ENCODE data around the gene KLK3.

KLK3 gene

GRCh38 chr19:50831026-50831396, 23.7 kb upstream of the KLK3 start:
- no peak for DNase-seq (ENCODE audit: low read depth in 2 of 3, low spot score in 2 of 3)

DNA sequence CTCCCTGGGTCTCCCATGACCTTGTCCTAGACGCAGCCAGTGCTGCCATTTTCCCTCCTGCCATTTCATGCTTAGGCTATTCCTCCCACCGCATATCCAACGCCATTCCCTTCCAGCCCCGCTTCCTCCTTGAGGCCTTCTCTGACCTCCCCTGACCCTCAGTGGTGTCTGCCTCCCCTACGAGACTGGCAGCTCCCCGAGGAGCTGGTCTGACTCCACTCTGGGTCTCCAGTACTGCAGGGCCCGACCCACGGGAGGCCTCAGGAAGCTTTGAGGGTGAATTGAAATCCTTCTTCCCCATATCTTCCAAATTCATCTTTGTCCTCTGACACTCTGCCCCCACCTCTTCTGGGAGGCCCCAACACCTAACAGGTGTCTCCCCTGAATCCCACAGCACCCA, 22.0 kb upstream of the KLK3 start:
- no peak for DNase-seq (ENCODE audit: low read depth in 2 of 3, low spot score in 2 of 3)

DNA sequence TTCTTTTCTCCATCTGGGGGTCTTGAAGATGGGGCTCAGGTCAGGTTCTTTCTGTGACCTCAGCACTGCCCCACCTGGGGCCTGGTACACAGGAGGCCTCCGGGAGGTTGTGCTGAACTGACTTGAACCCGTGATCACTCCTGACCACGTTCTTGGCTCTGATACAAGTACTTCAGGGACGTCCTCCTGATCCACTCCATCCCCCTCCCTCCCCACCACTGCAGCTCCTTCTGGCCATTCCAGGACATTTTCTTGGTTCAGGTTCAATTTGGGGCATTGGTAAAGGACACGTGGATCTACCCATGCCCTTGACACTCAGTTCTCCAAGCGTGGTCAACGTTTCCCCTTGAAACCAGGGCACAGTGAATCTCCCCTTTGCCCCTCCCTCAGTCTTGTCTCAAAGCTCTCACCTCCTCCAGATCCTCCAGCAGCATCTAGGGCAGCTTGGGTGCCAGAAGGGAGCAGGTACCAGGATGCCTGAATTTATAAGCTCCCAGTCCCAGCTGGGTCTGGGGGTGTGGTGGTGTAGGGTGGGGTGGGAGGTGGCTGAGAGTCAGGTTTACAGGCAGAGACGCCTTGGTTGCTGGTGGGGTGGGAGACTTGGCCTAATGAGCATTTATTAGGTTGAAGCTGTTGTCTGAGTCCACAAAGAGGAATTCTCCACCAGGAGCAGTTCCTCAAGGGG, 21.5 kb upstream of the KLK3 start, which contains the start of gene KLK15:
KLK15 (minus strand) TSS at position 458 of the 685 bp plus-strand sequence. CDS start 2,082 bp downstream, outside the sequence.
- no peak for DNase-seq (ENCODE audit: low read depth in 2 of 3, low spot score in 2 of 3)

- no peak for DNase-seq (ENCODE audit: low read depth in 2 of 3, low spot score in 2 of 3)
These were observed 20.9 kb upstream of the KLK3 start for GRCh38 chr19:50833802-50834167.

- no peak for DNase-seq (ENCODE audit: low read depth in 2 of 3, low spot score in 2 of 3)
These were observed 19.5 kb upstream of the KLK3 start for GRCh38 chr19:50835103-50835784.

GRCh38 chr19:50835785-50836542, 18.8 kb upstream of the KLK3 start:
- DNase-seq (ENCODE audit: low read depth in 2 of 3, low spot score in 2 of 3): peak; percentile 39 to 55 (median 47)

- DNase-seq (ENCODE audit: low read depth in 2 of 3, low spot score in 2 of 3): no peak
These were observed 18.0 kb upstream of the KLK3 start for GRCh38 chr19:50836543-50837195.

DNA sequence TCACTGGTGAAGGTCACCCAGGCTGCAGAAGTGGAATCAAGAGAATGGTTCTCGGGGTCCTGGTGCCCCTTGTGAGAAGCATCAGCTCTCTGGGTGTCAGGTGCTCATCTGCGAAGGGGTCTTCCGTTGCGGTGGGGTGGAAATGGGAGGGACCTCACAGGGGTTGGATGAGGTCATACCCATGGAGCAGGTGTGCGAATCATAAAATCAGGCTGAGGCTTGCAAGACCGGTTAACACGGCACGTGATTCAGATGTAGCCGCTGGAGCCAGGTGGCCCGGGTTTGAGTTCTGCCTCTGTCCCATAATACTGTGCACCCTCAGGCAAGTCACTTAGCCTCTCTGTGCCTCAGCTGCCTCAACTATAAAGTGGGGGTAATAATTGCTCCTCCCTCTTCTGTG, 17.4 kb upstream of the KLK3 start:
- DNase-seq (ENCODE audit: low read depth in 2 of 3, low spot score in 2 of 3): no peak

DNA sequence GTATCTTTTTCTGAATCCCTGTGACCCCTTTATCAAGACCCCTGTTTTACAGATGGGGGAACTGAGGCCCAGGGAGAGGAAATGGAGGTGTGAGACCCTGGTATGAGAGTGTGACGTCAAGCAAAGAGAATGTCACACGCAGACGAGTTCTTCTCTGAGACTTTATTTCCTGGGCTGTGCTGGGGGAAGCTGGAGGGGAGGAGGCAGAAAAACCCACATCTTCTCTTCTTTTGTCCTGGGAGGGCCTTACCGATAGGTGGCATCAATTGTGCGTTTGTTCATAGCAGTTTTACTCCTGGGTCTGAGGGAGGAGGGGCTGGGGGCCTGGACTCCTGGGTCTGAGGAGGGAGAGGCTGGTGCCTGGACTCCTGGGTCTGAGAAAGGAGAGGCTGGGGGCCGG, 16.5 kb upstream of the KLK3 start:
- no peak for DNase-seq (ENCODE audit: low read depth in 2 of 3, low spot score in 2 of 3)

DNA sequence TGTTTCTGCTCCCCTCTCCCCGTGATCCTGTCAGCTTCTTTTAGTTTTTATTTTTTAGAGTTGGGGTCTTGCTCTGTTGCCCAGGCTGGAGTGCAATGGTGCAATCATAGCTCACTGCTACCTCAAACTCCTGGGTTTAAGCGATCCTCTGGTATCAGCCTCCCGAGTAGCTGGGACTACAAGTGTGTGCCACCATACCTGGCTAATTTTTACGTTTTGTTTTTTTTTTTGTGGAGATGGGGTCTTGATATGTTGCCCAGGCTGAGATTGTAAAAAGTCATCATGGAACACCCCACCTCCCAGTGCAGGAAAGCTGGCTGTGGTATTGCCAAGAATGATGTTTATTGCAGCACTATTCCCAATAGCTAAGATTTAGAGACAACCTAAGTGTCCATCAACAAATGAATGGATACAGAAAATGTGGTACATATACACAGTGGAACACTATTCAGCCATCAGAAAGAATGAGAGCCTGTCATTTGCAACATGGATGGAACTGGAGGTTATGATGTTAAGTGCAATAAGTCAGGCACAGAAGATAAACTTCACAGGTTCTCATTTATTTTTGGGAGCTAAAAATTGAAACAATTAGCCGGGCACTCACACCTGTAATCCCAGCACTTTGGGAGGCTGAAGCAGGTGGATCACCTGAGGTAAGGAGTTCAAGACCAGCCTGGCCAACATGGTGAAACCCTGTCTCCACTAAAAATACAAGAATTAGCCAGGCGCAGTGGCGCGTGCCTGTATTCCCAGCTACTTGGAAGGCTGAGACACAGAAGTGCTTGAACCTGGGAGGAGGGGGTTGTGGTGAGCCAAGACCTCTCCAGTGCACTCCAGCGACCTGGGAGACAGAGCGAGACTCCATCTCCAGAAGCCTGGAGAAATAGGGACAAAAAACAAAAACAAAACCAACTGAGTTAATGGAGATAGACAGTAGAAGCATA, 14.7 kb upstream of the KLK3 start:
- no peak for DNase-seq (ENCODE audit: low read depth in 2 of 3, low spot score in 2 of 3)

GRCh38 chr19:50842130-50842529, 12.6 kb upstream of the KLK3 start:
- no peak for DNase-seq (ENCODE audit: low read depth in 2 of 3, low spot score in 2 of 3)

- no peak for DNase-seq (ENCODE audit: low read depth in 2 of 3, low spot score in 2 of 3)
These were observed 11.5 kb upstream of the KLK3 start for GRCh38 chr19:50843205-50843604.

- no peak for DNase-seq (ENCODE audit: low read depth in 2 of 3, low spot score in 2 of 3)
These were observed 11.0 kb upstream of the KLK3 start for GRCh38 chr19:50843701-50844221.

GRCh38 chr19:50844296-50844935, 10.3 kb upstream of the KLK3 start:
- no peak for DNase-seq (ENCODE audit: low read depth in 2 of 3, low spot score in 2 of 3)

- DNase-seq (ENCODE audit: low read depth in 2 of 3, low spot score in 2 of 3): no peak
These were observed 4.0 kb upstream of the KLK3 start for GRCh38 chr19:50850738-50851137.

DNA sequence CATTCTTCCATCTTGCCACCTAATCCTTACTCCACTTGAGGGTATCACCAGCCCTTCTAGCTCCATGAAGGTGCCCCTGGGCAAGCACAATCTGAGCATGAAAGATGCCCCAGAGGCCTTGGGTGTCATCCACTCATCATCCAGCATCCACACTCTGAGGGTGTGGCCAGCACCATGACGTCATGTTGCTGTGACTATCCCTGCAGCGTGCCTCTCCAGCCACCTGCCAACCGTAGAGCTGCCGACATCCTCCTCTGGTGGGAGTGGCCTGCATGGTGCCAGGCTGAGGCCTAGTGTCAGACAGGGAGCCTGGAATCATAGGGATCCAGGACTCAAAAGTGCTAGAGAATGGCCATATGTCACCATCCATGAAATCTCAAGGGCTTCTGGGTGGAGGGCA, 3.1 kb upstream of the KLK3 start:
- no peak for DNase-seq (ENCODE audit: low read depth in 2 of 3, low spot score in 2 of 3)

DNA sequence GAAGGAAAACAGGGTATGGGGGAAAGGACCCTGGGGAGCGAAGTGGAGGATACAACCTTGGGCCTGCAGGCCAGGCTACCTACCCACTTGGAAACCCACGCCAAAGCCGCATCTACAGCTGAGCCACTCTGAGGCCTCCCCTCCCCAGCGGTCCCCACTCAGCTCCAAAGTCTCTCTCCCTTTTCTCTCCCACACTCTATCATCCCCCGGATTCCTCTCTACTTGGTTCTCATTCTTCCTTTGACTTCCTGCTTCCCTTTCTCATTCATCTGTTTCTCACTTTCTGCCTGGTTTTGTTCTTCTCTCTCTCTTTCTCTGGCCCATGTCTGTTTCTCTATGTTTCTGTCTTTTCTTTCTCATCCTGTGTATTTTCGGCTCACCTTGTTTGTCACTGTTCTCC, 2.7 kb downstream of the KLK3 start:
- no peak for DNase-seq (ENCODE audit: low read depth in 2 of 3, low spot score in 2 of 3)

DNA sequence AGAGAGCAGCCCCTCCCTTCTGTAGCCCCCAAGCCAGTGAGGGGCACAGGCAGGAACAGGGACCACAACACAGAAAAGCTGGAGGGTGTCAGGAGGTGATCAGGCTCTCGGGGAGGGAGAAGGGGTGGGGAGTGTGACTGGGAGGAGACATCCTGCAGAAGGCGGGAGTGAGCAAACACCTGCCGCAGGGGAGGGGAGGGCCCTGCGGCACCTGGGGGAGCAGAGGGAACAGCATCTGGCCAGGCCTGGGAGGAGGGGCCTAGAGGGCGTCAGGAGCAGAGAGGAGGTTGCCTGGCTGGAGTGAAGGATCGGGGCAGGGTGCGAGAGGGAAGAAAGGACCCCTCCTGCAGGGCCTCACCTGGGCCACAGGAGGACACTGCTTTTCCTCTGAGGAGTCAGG, 4.2 kb downstream of the KLK3 start:
- DNase-seq (ENCODE audit: low read depth in 2 of 3, low spot score in 2 of 3): no peak

DNA sequence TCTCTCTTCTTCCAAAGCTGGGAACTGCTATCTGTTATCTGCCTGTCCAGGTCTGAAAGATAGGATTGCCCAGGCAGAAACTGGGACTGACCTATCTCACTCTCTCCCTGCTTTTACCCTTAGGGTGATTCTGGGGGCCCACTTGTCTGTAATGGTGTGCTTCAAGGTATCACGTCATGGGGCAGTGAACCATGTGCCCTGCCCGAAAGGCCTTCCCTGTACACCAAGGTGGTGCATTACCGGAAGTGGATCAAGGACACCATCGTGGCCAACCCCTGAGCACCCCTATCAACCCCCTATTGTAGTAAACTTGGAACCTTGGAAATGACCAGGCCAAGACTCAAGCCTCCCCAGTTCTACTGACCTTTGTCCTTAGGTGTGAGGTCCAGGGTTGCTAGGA, 5.1 kb downstream of the KLK3 start:
- no peak for DNase-seq (ENCODE audit: low read depth in 2 of 3, low spot score in 2 of 3)

DNA sequence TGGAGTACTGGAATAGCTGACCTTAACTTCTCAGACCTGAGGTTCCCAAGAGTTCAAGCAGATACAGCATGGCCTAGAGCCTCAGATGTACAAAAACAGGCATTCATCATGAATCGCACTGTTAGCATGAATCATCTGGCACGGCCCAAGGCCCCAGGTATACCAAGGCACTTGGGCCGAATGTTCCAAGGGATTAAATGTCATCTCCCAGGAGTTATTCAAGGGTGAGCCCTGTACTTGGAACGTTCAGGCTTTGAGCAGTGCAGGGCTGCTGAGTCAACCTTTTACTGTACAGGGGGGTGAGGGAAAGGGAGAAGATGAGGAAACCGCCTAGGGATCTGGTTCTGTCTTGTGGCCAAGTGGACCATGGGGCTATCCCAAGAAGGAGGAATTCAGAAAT, 6.3 kb downstream of the KLK3 start:
- DNase-seq (ENCODE audit: low read depth in 2 of 3, low spot score in 2 of 3): no peak
